GM12878 (cell line): ENCODE data around the gene SPRTN. TPM values are rescaled to one million over a fixed set of nuclear protein-coding genes. Genes with fewer than 3 reads are reported as not detected.

ENCODE experiments used
- ATAC-seq: fragments of 200-7000 bp; cut with Tn5 transposase; 3 replicates; pipeline ENCODE4 v1.9.1; 2020; ENCODE audit warnings: mild to moderate bottlenecking, moderate library complexity
- BruUV-seq: library from RNA; stranded (reverse); fragments of 400-500 nt; replicated peaks from 2 replicates; lab custom pipeline; 2021; lab: Mats Ljungman, UMichigan
- CTCF ChIA-PET: fragments of 300-600 bp; sonication (Branson Sonifier 250); formaldehyde crosslinking; extraction: SDS; loops from one replicate; lab custom pipeline; 2021; ENCODE audit warnings: inconsistent platforms; lab: Yijun Ruan, JAX
- POLR2A ChIA-PET: fragments of 350-600 bp; formaldehyde crosslinking; extraction: SDS; loops from one replicate; lab custom pipeline; 2021; ENCODE audit warnings: inconsistent platforms; lab: Charles Lee
- RAD21 ChIA-PET: fragments of 300-600 bp; sonication (Branson Sonifier 250); formaldehyde crosslinking; loops from one replicate; lab custom pipeline; 2023; ENCODE audit warnings: antibody characterized with exemption; ENCODE audit not compliant: unreplicated experiment; lab: Charles Lee
- SMC1A ChIA-PET: fragments of 300-600 bp; sonication (Branson Sonifier 250); formaldehyde crosslinking; loops from one replicate; lab custom pipeline; 2023; ENCODE audit not compliant: unreplicated experiment, uncharacterized antibody; lab: Charles Lee
- DNase-seq: peaks from one replicate; pipeline ENCODE4 v3.0.0-alpha.2; 2011; ENCODE audit warnings: low read depth, low spot score
- FAIRE-seq: peaks from 3 replicates; lab custom pipeline; 2011; peaks lifted over from hg19 to GRCh38; lab: Jason Lieb, UNC
- H2AFZ ChIP-seq: 2 replicates; pipeline ENCODE4 v1.6.0; 2011; ENCODE audit warnings: low read depth, low read length, control low read depth; ENCODE audit not compliant: control insufficient read depth
- H3K27ac ChIP-seq: 2 replicates; pipeline ENCODE4 v1.5.1; 2011; ENCODE audit warnings: control low read depth; ENCODE audit not compliant: control insufficient read depth, insufficient read depth
- H3K27me3 ChIP-seq, 2 experiments: replicated peaks in 1 of 2; 2 replicates each; pipeline versions ENCODE4 v1.6.0 to v1.6.1; 2011; ENCODE audit warnings: low read length in 1 of 2; ENCODE audit not compliant: control insufficient read depth in 2 of 2, insufficient read depth in 2 of 2
- H3K36me3 ChIP-seq, 2 experiments: 2 replicates each; pipeline ENCODE4 v1.5.1; 2011; ENCODE audit warnings: low read length in 1 of 2; ENCODE audit not compliant: control insufficient read depth in 2 of 2, insufficient read depth in 2 of 2
- H3K4me1 ChIP-seq: 2 replicates; pipeline ENCODE4 v1.6.1; 2011; ENCODE audit warnings: mild to moderate bottlenecking, low read length, moderate library complexity, mixed read lengths; ENCODE audit not compliant: control insufficient read depth, insufficient read depth
- H3K4me2 ChIP-seq: 2 replicates; pipeline ENCODE4 v1.6.0; 2011; ENCODE audit warnings: control low read depth; ENCODE audit not compliant: control insufficient read depth, insufficient read depth
- H3K4me3 ChIP-seq: fragments of 200-600 bp; sonication (generic); 2 replicates; pipeline ENCODE4 v1.5.1; 2016
- H3K79me2 ChIP-seq: 2 replicates; pipeline ENCODE4 v1.6.0; 2011; ENCODE audit warnings: low read length; ENCODE audit not compliant: control insufficient read depth, insufficient read depth
- H3K9ac ChIP-seq: 2 replicates; pipeline ENCODE4 v1.8.0; 2011; ENCODE audit warnings: low read length, control low read depth, mixed read lengths; ENCODE audit not compliant: control insufficient read depth, insufficient read depth
- H3K9me3 ChIP-seq: replicated peaks from 3 replicates; pipeline ENCODE4 v1.5.1; 2011; ENCODE audit warnings: mild to moderate bottlenecking, low read length; ENCODE audit not compliant: control insufficient read depth, insufficient read depth
- H4K20me1 ChIP-seq: 2 replicates; pipeline ENCODE4 v1.6.0; 2011; ENCODE audit not compliant: control insufficient read depth, insufficient read depth
- HCFC1 ChIP-seq: fragments of 150-350 bp; IDR thresholded peaks from 2 replicates; pipeline ENCODE4 v1.6.1; 2014; ENCODE audit warnings: low read length
- RBBP5 ChIP-seq: fragments of 200-600 bp; sonication (generic); conservative IDR thresholded peaks from 2 replicates; pipeline ENCODE4 v1.6.1; 2016
- ZNF24 ChIP-seq: fragments of 450-650 bp; IDR thresholded peaks from 2 replicates; pipeline ENCODE4 v1.6.1; 2017; ENCODE audit warnings: antibody characterized with exemption, mild to moderate bottlenecking
- ZNF592 ChIP-seq: fragments of 450-650 bp; IDR thresholded peaks from 2 replicates; pipeline ENCODE4 v1.6.1; 2017; ENCODE audit warnings: mild to moderate bottlenecking, moderate library complexity
- WGBS: methylation state at CpG from one replicate; pipeline ENCODE4 v1.1.6; 2016; ENCODE audit warnings: low lambda C conversion rate; ENCODE audit not compliant: insufficient replicate concordance, insufficient coverage; ENCODE audit errors: missing lambda C conversion rate; 5-methylcytosine and 5-hydroxymethylcytosine counted together
- in situ Hi-C: fragments of 300-500 bp; cut with MboI; formaldehyde crosslinking; loops from 9 replicates; pipeline ENCODE4 v1.14.3; 2018; ENCODE audit warnings: mixed read lengths
- intact Hi-C: fragments of 100-400 bp; cut with micrococcal nuclease; formaldehyde crosslinking; loops from one replicate; pipeline ENCODE4 v1.14.2; 2022; ENCODE audit not compliant: unreplicated experiment
- polyA plus RNA-seq, 11 experiments: library from polyadenylated mRNA; depleted of rRNA in 4 of 11; unstranded in 6 of 11; stranded (reverse) in 5 of 11; fragments of >200 nt; fragmentation: Nextera tagmentation in 4 of 11; fragmentation: Illumina TruSeq in 1 of 11; extraction: Ambion mirVana in 4 of 11; extraction: Trizol in 1 of 11; gene quantifications; 1 replicate in 1 of 11; 2 replicates in 10 of 11; pipeline versions ENCODE4 v1.2.1 to v1.2.3, GENCODE V29; 2011 to 2016; ENCODE audit warnings: inconsistent platforms in 2 of 11, missing spikeins in 2 of 11, low read depth in 1 of 11
- total RNA-seq, 4 experiments: library from RNA; depleted of rRNA in 3 of 4; stranded (reverse); fragments of >200 nt in 3 of 4; fragmentation: Illumina TruSeq in 1 of 4; extraction: Trizol in 1 of 4; gene quantifications; 2 replicates each; pipeline versions ENCODE4 v1.2.1 to v1.2.3, GENCODE V29; 2013 to 2021

The SPRTN gene
- total and polyA plus RNA-seq, 10 of the 15 experiments (the other 5 are each of a cell fraction or from before 2014, with no cell fraction given) = 4.4 to 16.5 (median 12.1) TPM

- in situ Hi-C loops = no loop called here
- Histone ChIP-seq H3K27me3 (no peaks in the 10 kb centered on the region), H3K4me1 (no peaks in the 10 kb centered on the region), H3K9ac (no peak overlapping the region), H2AFZ (no peak overlapping the region), H3K27ac (no peak overlapping the region), H3K9me3 (no peaks in the 10 kb centered on the region), H3K36me3 (peaks cover 1 to 2% of the 10 kb centered on the region in 2 experiments; a peak in 2 of 4 replicates), H3K4me3 (no peak overlapping the region), H4K20me1 (no peaks in the 10 kb centered on the region), H3K4me2 (no peak overlapping the region), H3K79me2 (no peaks in the 10 kb centered on the region)
- ChIA-PET SMC1A (interaction anchor here (1.2 to 1.3 kb wide), 2 partner anchors 11 to 14 kb away, joined by 3 read pairs; partner anchors contain the start of gene EXOC8), POLR2A (interaction anchor here (1.0 kb wide), 1 partner anchor 10 kb away, joined by 3 read pairs; the partner anchor contains the start of genes EXOC8 and SPRTN), CTCF (interaction anchor here (0.9 to 2.2 kb wide), 3 partner anchors 32 to 242 kb away, joined by 3 to 4 read pairs (median 3); no protein-coding TSS in a partner anchor), RAD21 (no interaction called here)
- DNase-seq = no peak
- no peak for ATAC-seq
- TF ChIP-seq ZNF24 (no peak), RBBP5 (no peak), ZNF592 (no peak), HCFC1 (no peak)
- 99% methylated on average over 4 of the region's 4 CpGs for WGBS
- no peak for FAIRE-seq
- intact Hi-C loops = no loop called here
- no TSS peak for BruUV-seq
Measured at GRCh38 chr1:231347961-231348360, 9.9 kb downstream of the SPRTN start.
